Neural cell (in vitro differentiated cells): ENCODE data around the gene MPND. TPM values are rescaled to one million over a fixed set of nuclear protein-coding genes. Genes with fewer than 3 reads are reported as not detected.

ENCODE experiments used
- H2AFZ ChIP-seq: fragments of 200-600, 300-800 bp; sonication (generic), shearing (Covaris generic); 2 replicates; pipeline ENCODE4 v1.6.0; 2014; ENCODE audit warnings: low read depth, mild to moderate bottlenecking, antibody characterized with exemption, low read length, moderate library complexity
- H3F3A ChIP-seq: fragments of 200-600 bp; shearing (Covaris generic); 2 replicates; pipeline ENCODE4 v1.6.1; 2016; ENCODE audit warnings: mild to moderate bottlenecking, moderate library complexity, mixed read lengths, antibody characterized with exemption, low read length; ENCODE audit not compliant: insufficient read depth, poor library complexity, severe bottlenecking
- H3K27ac ChIP-seq: fragments of 200-600, 300-800 bp; sonication (generic), shearing (Covaris generic); 2 replicates; pipeline ENCODE4 v1.5.1; 2014; ENCODE audit warnings: mild to moderate bottlenecking, low read length, moderate library complexity
- H3K27me3 ChIP-seq: fragments of 300-800, 200-600 bp; sonication (generic), shearing (Covaris generic); 2 replicates; pipeline ENCODE4 v1.6.0; 2014; ENCODE audit warnings: mild to moderate bottlenecking, low read depth, low read length, moderate library complexity; ENCODE audit not compliant: insufficient read depth
- H3K36me3 ChIP-seq: fragments of 300-800, 200-600 bp; sonication (generic), shearing (Covaris generic); 2 replicates; pipeline ENCODE4 v1.5.1; 2014; ENCODE audit warnings: mild to moderate bottlenecking, antibody characterized with exemption, low read length, moderate library complexity; ENCODE audit not compliant: insufficient read depth
- H3K4me2 ChIP-seq: fragments of 300-800, 200-600 bp; sonication (generic), shearing (Covaris generic); 2 replicates; pipeline ENCODE4 v1.6.0; 2014; ENCODE audit warnings: mild to moderate bottlenecking, low read length
- H3K4me3 ChIP-seq: fragments of 300-800, 200-600 bp; sonication (generic), shearing (Covaris generic); 2 replicates; pipeline ENCODE4 v1.5.1; 2014; ENCODE audit warnings: mild to moderate bottlenecking, low read length, moderate library complexity
- H3K79me2 ChIP-seq: fragments of 200-600 bp; shearing (Covaris generic); replicated peaks from 2 replicates; pipeline ENCODE4 v1.6.0; 2014; ENCODE audit warnings: mild to moderate bottlenecking, low read length, moderate library complexity; ENCODE audit not compliant: insufficient read depth
- H3K9ac ChIP-seq: fragments of 300-800, 200-600 bp; sonication (generic), shearing (Covaris generic); 2 replicates; pipeline ENCODE4 v1.6.1; 2016; ENCODE audit warnings: mild to moderate bottlenecking, low read length, mixed read lengths
- H3K9me2 ChIP-seq: fragments of 200-600 bp; shearing (Covaris generic); 2 replicates; pipeline ENCODE4 v1.6.1; 2016; ENCODE audit warnings: mild to moderate bottlenecking, low read length, mixed read lengths; ENCODE audit not compliant: insufficient read depth
- H3K9me3 ChIP-seq: fragments of 200-600, 300-800 bp; sonication (generic), shearing (Covaris generic); 2 replicates; pipeline ENCODE4 v1.6.1; 2016; ENCODE audit warnings: mild to moderate bottlenecking, mixed run types, low read length, moderate library complexity, mixed read lengths
- H4K20me1 ChIP-seq: fragments of 200-600 bp; shearing (Covaris generic); 2 replicates; pipeline ENCODE4 v1.6.1; 2016; ENCODE audit warnings: mild to moderate bottlenecking, mixed run types; ENCODE audit not compliant: insufficient read depth
- CTCF ChIP-seq: fragments of 450-650 bp; IDR thresholded peaks from 2 replicates; pipeline ENCODE4 v1.5.1; 2014; ENCODE audit warnings: antibody characterized with exemption, mild to moderate bottlenecking, moderate library complexity; ENCODE audit not compliant: poor library complexity, severe bottlenecking
- EP300 ChIP-seq: fragments of 450-650 bp; conservative IDR thresholded peaks from 2 replicates; pipeline ENCODE4 v1.6.1; 2014; ENCODE audit warnings: antibody characterized with exemption, mild to moderate bottlenecking, moderate library complexity; ENCODE audit not compliant: poor library complexity, severe bottlenecking
- EZH2 ChIP-seq: fragments of 200-600, 300-800 bp; shearing (Covaris generic), sonication (generic); IDR thresholded peaks from 2 replicates; pipeline ENCODE4 v1.6.1; 2014; ENCODE audit warnings: antibody characterized with exemption, low read length, borderline replicate concordance, mild to moderate bottlenecking; ENCODE audit not compliant: insufficient read depth, poor library complexity, severe bottlenecking
- MXI1 ChIP-seq: fragments of 450-650 bp; conservative IDR thresholded peaks from 2 replicates; pipeline ENCODE4 v1.6.1; 2014; ENCODE audit warnings: antibody characterized with exemption, mild to moderate bottlenecking; ENCODE audit not compliant: poor library complexity, severe bottlenecking
- POLR2AphosphoS5 ChIP-seq: IDR thresholded peaks from 2 replicates; pipeline ENCODE4 v1.6.1; 2012
- RAD21 ChIP-seq: fragments of 450-650 bp; conservative IDR thresholded peaks from 2 replicates; pipeline ENCODE4 v1.6.1; 2014; ENCODE audit warnings: antibody characterized with exemption, mild to moderate bottlenecking, moderate library complexity
- REST ChIP-seq: IDR thresholded peaks from 2 replicates; pipeline ENCODE4 v1.6.1; 2012; ENCODE audit warnings: borderline replicate concordance
- SMC3 ChIP-seq: fragments of 450-650 bp; conservative IDR thresholded peaks from 2 replicates; pipeline ENCODE4 v1.6.1; 2014; ENCODE audit warnings: antibody characterized with exemption, mild to moderate bottlenecking, moderate library complexity; ENCODE audit not compliant: poor library complexity
- TAF1 ChIP-seq: IDR thresholded peaks from 2 replicates; pipeline ENCODE4 v1.6.1; 2012; ENCODE audit warnings: low read depth
- polyA plus RNA-seq: library from polyadenylated mRNA; depleted of rRNA; stranded (reverse); fragments of >200 nt; gene quantifications from 2 replicates; pipeline ENCODE4 v1.2.3, GENCODE V29; 2014

MPND gene
- polyA plus RNA-seq, 1 donor from 2014 or later, result 34.8 TPM

- H3K79me2 ChIP-seq, result no peaks in the 10 kb centered on the region
- H3K9me3 ChIP-seq, result no peaks in the 10 kb centered on the region
- peaks cover 9% of the 10 kb centered on the region for H3K27me3 ChIP-seq
- no peaks in the 10 kb centered on the region for H3K9me2 ChIP-seq
- H3K4me2 ChIP-seq, result no peak overlapping the region
- no peak overlapping the region for H2AFZ ChIP-seq
- TF ChIP-seq EP300, result no peak
- H3K4me3 ChIP-seq, result peak overlapping the region; percentile 63
- no peaks in the 10 kb centered on the region for H3F3A ChIP-seq
- no peak overlapping the region for H3K27ac ChIP-seq
- H3K9ac ChIP-seq, result no peak overlapping the region
- H3K36me3 ChIP-seq, result no peaks in the 10 kb centered on the region
- H4K20me1 ChIP-seq, result no peaks in the 10 kb centered on the region
Measured at GRCh38 chr19:4326837-4327251, 16.5 kb upstream of the MPND start.

- Histone ChIP-seq H3K4me2 (peak overlapping the region; percentile 51), H3K4me3 (peak overlapping the region; percentile 63), H3K36me3 (no peaks in the 10 kb centered on the region), H3K27me3 (peaks cover 9% of the 10 kb centered on the region), H3K9ac (no peak overlapping the region), H3K9me3 (no peaks in the 10 kb centered on the region), H3K79me2 (no peaks in the 10 kb centered on the region), H3K9me2 (no peaks in the 10 kb centered on the region), H2AFZ (no peak overlapping the region), H4K20me1 (no peaks in the 10 kb centered on the region), H3K27ac (no peak overlapping the region), H3F3A (no peaks in the 10 kb centered on the region)
- TF ChIP-seq EP300 (no peak), TAF1 (no peak), MXI1 (no peak), SMC3 (no peak), EZH2 (no peak), POLR2AphosphoS5 (no peak), REST (no peak), RAD21 (no peak), CTCF (no peak)
Measured at GRCh38 chr19:4327252-4327876, 16.0 kb upstream of the MPND start.
